Posterior vena cava (tissue), 2 donors: ENCODE results near the gene PAIP2B. TPM values are rescaled to one million over a fixed set of nuclear protein-coding genes. Genes with fewer than 3 reads are reported as not detected.
"Not testable (repeated sequence)": the region's sequence is repeated elsewhere in the genome, so short reads cannot be mapped to it uniquely, and the experiment has no call there.

ENCODE experiments used
- DNase-seq: peaks from one replicate; pipeline ENCODE4 v3.0.0-alpha.2; 2020; ENCODE audit warnings: low spot score
- intact Hi-C, 2 donors: fragments of 100-400 bp; cut with DNase I; formaldehyde crosslinking; loops; one replicate each; pipeline versions ENCODE4 v1.14.1 to v1.14.2; 2022 to 2023
- total RNA-seq, 2 donors: library from RNA; stranded (reverse); fragmentation: NEBNext Ultra II Directional; extraction: Animal tissue kit (Norgen Biotek cat#: 25700); gene quantifications; one replicate each; pipeline ENCODE4 v1.2.1, GENCODE V29; 2021
- donor health status: DM: yes; HTN: yes; CAD: no.
- donor health status: DM: yes; HTN: yes; CAD: no.

PAIP2B gene
- total RNA-seq, 2 donors from 2014 or later: 2.8 to 3.8 TPM

DNA sequence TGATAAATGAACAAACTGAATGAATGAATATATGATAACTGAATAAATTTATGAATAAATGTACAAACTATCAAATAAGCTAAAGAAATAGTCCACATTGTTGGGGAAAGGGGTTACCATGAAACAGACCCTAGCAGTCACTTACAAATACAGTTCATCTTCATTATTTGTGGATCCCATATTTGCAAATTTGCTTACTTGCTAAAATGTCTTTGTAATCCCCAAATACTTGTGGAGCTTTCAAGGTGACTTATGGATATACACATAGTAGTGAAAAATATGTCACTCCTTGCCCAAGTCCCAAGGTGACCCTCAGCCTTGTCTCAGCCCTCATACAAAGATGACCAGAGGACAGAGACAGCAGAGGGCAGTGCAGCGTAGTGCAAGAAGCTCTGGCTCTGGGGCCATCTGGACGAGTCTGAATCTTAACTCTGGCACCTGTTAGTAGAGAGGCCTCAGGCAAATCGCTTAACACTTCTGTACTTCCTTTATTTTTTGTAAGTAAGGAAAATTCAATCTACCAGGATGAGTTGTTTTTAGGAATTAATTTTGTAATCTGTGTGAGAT, 3.1 kb downstream of the PAIP2B start:
- DNase-seq: no peak
- intact Hi-C loops: no loop called here

- intact Hi-C loops: no loop called here
- no peak for DNase-seq
Measured at GRCh38 chr2:71220743-71221142, 6.2 kb downstream of the PAIP2B start.

- intact Hi-C loops: no loop called here
Measured at GRCh38 chr2:71216501-71216900, 10.4 kb downstream of the PAIP2B start.

GRCh38 chr2:71215447-71215846, 11.5 kb downstream of the PAIP2B start:
- DNase-seq: no peak

More at GRCh38 chr2:71216501-71216900, 10.4 kb downstream of the PAIP2B start:
- DNase-seq: no peak

DNA sequence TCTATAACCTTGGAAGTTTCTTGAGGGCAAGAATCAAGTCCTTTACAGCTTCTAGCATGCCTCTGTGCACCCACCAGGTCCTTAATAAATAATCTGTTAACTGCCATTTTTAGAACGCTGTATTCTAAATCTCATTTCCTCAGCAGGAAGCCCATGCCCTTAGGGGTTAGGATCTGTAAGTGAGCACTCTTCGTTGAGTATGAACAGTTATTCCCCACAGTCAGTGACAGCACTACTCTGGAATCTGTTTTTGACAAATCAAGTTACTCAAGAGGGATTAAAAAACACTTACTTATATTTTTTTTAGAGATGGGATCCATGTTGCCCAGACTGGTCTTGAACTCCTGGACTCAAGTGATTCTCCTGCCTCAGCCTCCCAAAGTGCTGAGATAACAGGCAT, 14.6 kb downstream of the PAIP2B start:
- intact Hi-C loops: no loop called here
- DNase-seq: no peak

More at GRCh38 chr2:71215447-71215846, 11.5 kb downstream of the PAIP2B start:
- intact Hi-C loops: no loop called here

DNA sequence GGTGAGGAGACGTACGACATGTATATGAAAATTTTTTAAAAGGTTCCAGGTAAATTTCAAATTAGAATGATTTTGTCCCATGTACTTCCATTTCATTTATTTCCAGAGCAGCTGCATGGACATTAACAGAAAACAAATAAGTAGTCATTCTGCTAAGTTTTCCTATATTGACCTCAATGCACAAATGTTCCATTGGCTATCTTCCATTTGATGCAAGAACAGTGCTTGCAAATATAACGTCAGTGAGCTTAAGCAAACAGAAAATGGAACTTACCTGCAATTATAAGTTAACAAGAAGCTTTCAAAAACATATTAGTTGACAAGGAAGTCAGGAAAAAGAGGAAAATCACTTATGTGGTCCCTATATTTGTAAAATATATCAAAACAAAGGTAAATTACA, 16.6 kb downstream of the PAIP2B start:
- intact Hi-C loops: no loop called here

GRCh38 chr2:71208756-71209155, 18.1 kb downstream of the PAIP2B start:
- intact Hi-C loops: no loop called here

More for the DNA sequence above, 16.6 kb downstream of the PAIP2B start:
- DNase-seq: no peak

GRCh38 chr2:71207601-71208000, 19.3 kb downstream of the PAIP2B start:
- no peak for DNase-seq
- intact Hi-C loops: no loop called here

More at GRCh38 chr2:71208756-71209155, 18.1 kb downstream of the PAIP2B start:
- no peak for DNase-seq

DNA sequence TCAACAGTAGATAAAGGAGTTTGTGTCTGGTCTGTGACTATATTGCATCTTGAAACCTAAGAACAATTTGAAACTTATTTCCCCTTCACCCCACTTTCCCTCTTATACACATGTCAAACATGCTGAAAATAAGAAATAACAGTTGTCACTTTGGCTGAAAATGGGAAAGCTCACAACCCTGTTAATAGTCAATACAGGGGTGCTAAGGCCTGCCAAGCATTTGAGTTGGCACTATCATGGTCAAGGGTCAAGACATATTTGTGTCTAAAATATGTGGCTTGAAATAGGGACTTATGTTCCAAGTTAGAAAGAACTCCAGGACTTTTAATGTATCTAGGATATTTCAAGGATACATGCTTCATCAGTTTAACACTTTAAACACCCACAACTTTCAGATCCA, 20.6 kb downstream of the PAIP2B start:
- no peak for DNase-seq
- intact Hi-C loops: no loop called here

GRCh38 chr2:71191570-71191943, 35.3 kb downstream of the PAIP2B start:
- intact Hi-C loops: no loop called here
- no peak for DNase-seq

- intact Hi-C loops: no loop called here
- no peak for DNase-seq
Measured at GRCh38 chr2:71190656-71191569, 36.0 kb downstream of the PAIP2B start.

- intact Hi-C loops: no loop called here
- DNase-seq: no peak
Measured at GRCh38 chr2:71187589-71187988, 39.3 kb downstream of the PAIP2B start.

- DNase-seq: no peak
- intact Hi-C loops: no loop called here
Measured at GRCh38 chr2:71186973-71187372, 39.9 kb downstream of the PAIP2B start.

DNA sequence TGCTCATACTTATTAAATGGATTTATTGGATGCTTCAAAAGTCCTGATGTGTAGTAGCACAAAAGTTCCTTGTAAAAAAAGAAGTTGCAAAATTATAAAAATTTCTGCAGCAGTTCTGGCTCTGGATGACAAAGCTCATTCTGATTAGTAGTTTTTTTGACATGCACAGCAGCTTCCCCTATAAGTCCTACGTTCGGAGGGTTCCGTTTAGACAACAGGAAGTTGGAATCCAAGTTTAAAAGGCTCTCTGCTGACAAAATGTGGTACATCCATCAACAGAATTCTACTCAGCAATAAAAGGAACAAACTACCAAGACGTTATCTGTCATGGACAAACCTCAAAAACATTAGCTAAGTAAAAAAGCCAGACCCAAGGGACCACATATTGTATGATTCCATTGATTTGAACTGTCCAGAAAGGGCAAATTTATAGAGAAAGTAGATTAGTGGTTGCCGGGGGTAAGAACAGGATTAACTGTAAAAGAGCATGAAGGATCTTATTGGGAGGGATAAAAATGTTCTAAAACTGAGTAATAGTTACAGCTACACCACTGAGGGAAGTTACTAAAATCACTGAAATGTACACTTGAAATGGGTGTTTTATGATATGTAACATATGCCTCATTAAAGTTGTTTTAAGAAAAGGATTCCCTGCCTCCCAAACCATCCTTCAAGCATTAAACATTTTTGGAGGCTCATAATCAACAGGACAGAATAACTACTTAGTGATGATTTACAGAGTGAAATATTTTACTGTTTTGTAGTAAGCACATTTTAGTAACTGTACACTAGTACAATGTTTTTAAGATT, 43.4 kb downstream of the PAIP2B start:
- intact Hi-C loops, DNase-seq: not testable (repeated sequence)

DNA sequence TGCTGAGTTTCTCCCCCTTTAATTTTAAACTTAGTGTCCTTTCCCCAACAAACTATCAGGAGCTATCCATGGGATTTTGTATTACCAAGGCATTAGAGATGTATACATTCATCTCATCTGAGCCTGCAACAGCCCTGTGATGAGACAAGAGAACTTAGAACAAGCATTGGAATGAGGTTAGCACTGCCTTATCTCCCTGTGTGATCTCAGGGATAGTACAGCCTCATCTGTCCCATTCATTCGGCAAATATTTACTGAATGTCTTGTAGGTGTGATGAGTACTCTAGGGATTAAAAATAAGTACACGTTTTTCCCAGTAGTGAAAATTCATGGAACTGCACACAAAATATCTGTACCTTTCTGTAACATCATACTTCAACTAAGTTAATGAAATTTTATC, 45.6 kb downstream of the PAIP2B start:
- no peak for DNase-seq
- intact Hi-C loops: no loop called here

DNA sequence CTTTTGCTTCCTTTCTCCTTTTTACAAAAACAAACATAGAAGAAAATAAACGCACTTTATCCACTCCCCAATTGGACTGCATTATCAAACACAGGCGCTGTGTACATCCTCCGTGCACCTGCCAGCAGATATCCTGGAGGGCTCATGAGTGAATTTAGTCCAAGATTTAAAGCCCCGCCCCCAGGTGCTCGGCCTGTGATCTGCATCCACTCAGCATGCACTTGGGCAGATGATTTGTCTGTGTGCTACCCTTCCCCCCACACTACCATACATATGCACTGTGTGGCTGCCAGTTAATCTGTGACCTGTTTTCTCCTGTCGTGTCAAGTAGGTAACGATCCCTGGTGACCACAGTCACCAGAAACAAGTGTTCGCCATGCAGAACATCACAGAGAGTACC, 48.1 kb downstream of the PAIP2B start:
- DNase-seq, intact Hi-C loops: not testable (repeated sequence)

DNA sequence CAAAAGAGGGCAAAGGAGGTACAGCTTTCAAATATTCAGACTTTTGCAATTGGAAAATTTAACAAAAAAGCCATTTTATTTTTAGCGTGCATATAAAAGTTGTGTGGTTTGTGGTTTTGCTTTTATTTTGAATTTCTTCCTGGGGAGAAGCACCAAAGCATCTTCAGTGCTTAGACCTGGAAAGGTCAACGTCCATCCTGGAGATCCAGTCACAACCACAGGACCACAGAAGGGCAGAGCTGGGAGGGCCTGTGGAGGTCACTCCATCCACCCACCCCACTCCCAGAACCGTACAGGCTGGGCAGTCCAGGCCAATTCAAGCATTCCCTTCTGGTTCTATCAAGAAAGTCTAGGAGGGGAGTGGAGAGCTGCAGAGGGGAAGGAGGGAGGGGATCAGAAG, 52.7 kb downstream of the PAIP2B start:
- intact Hi-C loops: no loop called here

GRCh38 chr2:71173096-71173495, 53.8 kb downstream of the PAIP2B start:
- no peak for DNase-seq
- intact Hi-C loops: no loop called here

More for the DNA sequence above, 52.7 kb downstream of the PAIP2B start:
- DNase-seq: no peak

DNA sequence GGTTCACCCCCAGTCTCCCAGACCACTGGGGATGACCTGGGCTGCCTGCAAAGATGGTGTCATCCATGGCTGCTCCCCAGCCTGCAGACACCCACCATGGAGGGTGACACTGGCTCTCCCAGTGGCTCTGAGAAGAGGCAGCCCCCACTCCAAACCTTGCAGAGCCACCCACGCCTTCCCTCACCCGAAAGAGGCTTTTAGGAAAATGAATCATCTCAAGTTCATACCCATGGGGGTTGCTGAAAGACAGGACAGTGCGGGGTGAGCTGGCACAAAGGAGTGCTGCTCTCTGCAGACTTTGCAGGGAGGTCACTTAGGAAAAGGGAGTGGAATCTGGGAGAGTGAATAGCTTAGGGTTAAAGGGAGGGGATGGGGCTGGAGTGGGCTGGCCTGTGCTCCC, 60.1 kb downstream of the PAIP2B start:
- DNase-seq: no peak
- intact Hi-C loops: no loop called here
